Fibroblast of skin of left biceps (primary cell): ENCODE measurements around the gene ATP2B3.
"Not testable (repeated sequence)": the region's sequence is repeated elsewhere in the genome, so short reads cannot be mapped to it uniquely, and the experiment has no call there.

Experiments used
- DNase-seq, 2 experiments: peaks; one replicate each; pipeline ENCODE4 v3.0.0-alpha.2; 2013; ENCODE audit warnings: low read depth in 2 of 2

ATP2B3 gene

DNA sequence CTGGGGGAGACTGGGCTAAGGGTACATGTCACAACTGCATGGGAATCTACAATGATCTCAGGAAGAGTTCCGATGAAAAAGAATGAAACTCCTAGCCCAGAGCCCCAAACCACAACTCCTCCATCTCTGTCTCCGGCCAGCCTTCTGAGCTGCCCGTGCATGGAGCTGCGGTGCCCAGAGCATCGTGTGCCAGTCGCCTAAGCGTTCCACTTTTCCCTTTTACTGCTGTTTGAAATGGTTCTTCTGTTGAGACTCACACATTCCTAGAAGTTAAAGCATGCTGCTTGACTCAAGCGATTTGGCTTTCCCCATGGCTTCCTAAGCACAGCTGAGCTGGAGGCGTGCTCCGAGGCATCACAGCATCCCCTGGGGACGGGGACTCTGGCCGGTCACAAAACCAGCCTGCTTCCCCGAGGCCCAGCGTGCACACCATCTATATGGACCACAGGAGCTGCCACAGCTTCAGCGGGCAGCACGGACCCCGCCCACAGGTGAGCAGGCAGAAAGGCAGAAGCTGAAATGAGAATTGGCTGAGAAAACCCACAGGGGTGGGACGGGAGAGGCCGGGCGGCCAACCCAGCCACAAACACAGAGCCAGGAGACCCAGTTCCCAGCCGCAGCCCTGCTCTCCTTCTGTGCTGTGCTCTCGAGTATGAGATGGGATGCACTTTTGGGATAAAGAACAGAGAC, 76.5 kb downstream of the ATP2B3 start:
- DNase-seq: no peak

DNA sequence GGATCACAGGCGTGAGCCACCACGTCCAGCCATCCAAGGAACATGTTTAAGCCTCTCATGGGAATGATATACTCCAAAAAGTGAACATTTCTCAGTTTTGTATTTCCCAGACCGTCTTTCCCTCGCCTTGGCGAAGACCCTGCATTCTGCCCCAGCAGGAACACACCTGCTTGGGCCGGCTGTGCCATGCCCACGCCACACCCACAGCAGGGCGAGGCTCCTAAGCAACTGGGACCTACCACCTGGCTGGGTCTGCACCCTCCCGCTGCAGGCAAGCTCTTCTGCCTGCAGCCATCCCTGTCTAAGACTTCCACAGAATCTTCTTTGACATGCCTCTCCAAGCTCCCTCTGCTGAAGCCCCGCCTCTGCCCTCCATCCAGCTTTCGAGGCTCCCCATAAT, 77.9 kb downstream of the ATP2B3 start:
- no peak for DNase-seq

DNA sequence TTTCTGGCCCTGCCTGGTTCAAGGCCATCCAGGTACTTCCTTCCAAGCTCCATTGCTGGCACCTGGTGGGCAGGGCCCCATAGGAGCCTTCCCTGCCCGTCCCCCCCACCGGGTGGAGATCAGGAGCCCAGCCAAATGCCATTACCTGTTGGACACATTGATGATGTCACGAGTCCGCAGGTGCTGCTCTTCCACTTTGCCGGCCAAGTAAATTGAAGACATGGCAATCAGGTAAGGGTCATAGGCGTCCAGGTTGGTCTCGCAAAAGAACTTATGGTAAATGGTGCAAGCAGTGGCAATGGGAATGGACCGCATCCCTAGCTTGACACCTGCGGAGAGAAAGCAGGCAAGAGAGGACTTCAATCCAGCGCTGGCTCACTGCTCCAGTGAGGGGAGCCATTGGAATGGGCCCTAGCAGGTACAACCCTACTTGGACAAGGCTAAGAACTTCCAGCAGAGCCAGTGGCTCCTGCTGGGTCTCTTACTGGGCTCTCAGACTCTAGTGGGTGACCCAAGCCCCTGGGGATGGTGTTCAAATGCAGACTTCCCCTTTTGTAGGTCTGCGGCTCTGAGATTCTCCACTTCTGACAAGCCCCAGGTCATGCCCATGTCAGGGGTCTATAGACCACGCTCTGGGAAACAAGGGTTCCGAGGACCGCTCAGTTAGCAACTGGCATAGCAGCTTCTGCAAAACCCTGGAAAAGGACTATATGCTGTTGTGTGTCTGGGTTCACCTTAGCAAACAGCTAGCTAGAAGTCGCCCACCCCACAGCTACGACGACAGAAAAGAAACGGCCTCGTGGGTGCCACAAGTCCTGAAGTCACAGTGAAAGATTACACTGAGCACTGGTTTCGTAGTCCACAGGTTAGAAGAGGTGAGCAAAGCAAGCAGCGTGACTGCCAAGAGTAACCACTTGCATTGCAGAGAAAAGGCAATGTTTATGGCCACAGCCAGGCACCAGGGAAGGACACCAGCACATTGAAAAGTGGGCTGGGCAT, 78.7 kb downstream of the ATP2B3 start:
- no peak for DNase-seq

- no peak for DNase-seq
These were observed 79.7 kb downstream of the ATP2B3 start for GRCh38 chrX:153596981-153597750.

GRCh38 chrX:153598541-153599191, 81.2 kb downstream of the ATP2B3 start, which contains the start of gene CCNQ:
CCNQ (minus strand) TSS chrX:153599139; CDS start chrX:153599073, 66 bp downstream.
- no peak for DNase-seq

GRCh38 chrX:153599192-153600031, 82.0 kb downstream of the ATP2B3 start:
- DNase-seq: peak; percentile 65 to 71

GRCh38 chrX:153600032-153600373, 82.6 kb downstream of the ATP2B3 start:
- no peak for DNase-seq

DNA sequence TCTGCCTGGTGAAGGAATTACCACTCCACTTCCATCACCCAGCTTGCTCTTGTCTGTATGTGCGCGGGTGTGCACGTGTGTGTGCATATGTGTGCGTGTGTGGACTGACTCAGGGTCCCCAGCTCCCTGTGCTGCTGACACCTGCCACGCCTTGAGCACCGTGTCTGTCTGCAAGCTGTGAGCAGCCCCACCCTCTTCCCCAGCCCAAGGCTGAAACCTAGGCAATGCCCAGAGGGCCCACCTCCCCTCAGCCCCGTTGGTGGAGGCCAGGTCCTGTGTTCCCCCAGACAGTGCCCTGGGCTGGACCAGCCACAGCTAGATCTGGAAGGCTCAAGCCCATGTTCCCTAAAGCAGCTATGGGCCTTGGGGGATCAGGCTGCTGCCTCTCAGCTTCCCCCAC, 83.5 kb downstream of the ATP2B3 start:
- no peak for DNase-seq

GRCh38 chrX:153601511-153602110, 84.2 kb downstream of the ATP2B3 start:
- DNase-seq: no peak

- no peak for DNase-seq
These were observed 85.2 kb downstream of the ATP2B3 start for GRCh38 chrX:153602601-153603000.

- no peak for DNase-seq
These were observed 85.8 kb downstream of the ATP2B3 start for GRCh38 chrX:153603131-153603656.

GRCh38 chrX:153604666-153605380, 87.4 kb downstream of the ATP2B3 start:
- DNase-seq: not testable (repeated sequence)

DNA sequence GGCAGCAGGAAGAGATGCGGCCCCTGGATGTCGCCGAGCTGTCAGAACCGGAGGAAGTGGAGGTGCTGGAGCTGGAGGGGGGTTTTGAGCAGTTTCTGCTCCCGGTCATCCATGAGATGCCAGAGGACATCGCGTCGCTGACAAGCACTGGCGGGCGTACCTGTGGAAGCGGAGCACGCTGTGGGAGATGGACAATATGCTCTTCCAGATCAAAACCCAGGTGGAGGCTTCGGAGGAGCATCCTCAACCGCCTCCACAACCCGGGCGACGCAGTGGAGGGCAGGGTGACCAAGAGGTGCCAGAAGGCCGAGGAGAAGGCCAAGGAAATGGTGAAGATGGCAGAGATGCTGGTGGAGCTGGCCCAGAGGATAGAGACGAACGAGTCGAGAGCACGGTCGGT, 89.1 kb downstream of the ATP2B3 start:
- DNase-seq: no peak

GRCh38 chrX:153608376-153608775, 90.9 kb downstream of the ATP2B3 start:
- no peak for DNase-seq

- no peak for DNase-seq
These were observed 91.4 kb downstream of the ATP2B3 start for GRCh38 chrX:153608806-153609205.

GRCh38 chrX:153609917-153610835, 92.7 kb downstream of the ATP2B3 start:
- peak; percentile 38 to 39 for DNase-seq

- DNase-seq: no peak
These were observed 93.4 kb downstream of the ATP2B3 start for GRCh38 chrX:153610836-153611213.
